GM08714 (cell line): Measurements from ENCODE around the gene TMEM266.
"Not testable (repeated sequence)": the region's sequence is repeated elsewhere in the genome, so short reads cannot be mapped to it uniquely, and the experiment has no call there.

Source experiments
- H3K4me3 ChIP-seq: fragments of 200-500 bp; sonication (Bioruptor generic); 2 replicates; pipeline ENCODE4 v1.5.1; 2014; ENCODE audit warnings: mild to moderate bottlenecking, low read length, inconsistent platforms
- ZNF274 ChIP-seq: IDR thresholded peaks from 2 replicates; pipeline ENCODE4 v1.6.1; 2012; ENCODE audit warnings: mild to moderate bottlenecking, low read depth, low read length

The TMEM266 gene

GRCh38 chr15:76059320-76060117, at the start of gene TMEM266:
TSS of gene TMEM266 (plus strand) at chr15:76059985. CDS start at chr15:76134264, 74,279 bp downstream.
- H3K4me3 ChIP-seq: peak within 1 kb of the TSS; percentile 66
- no peak for TF ChIP-seq ZNF274

GRCh38 chr15:76010613-76011012, 49.2 kb upstream of the TMEM266 start:
- H3K4me3 ChIP-seq: no peak overlapping the region
- TF ChIP-seq ZNF274: no peak

DNA sequence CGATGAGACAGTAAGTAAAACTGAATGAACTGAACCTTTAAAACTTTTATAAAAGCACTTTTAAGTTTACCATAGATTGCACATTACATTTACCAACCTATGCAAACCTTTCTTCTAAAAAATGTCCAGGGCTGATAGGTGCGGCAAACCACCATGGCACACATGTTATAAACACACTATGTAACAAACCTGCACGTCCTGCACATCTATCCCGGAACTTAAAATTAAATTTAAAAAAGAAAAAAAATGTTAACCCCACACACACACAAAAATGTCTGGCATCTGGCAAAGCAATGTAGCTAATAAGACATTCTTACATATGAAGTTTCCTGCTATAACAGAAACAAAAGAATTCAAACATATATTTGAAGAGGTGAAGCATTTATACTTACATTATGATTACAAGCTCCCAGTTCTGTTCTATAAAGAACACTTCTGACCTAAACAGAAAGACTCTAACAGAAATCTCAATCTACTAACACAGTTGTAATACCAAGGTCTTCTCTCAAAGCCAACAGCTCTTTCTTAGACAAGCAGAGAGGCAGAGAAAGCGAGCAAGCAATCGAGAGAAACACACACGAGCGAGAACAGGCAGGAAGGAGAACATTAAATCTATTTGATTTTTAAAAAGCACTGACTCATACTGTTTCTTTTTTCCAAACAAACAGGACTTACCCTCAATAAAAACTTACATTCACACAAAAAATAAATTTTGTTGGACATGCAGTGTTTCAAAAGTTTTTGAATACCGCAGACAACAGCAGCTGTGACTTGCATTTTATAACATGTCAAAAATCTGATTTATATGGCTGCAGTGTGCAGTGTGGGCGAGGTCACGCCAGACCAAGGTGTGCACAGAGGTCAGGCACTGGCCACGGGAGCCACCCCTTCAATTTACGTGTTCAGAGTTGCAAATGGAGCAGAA, 47.9 kb upstream of the TMEM266 start, which contains the start of gene NRG4:
Gene NRG4, minus strand, starts transcription at position 798 of the 925 bp plus-strand sequence. CDS start 1,194 bp downstream, outside the sequence.
- H3K4me3 ChIP-seq: peak within 1 kb of the TSS; percentile 45
- no peak for TF ChIP-seq ZNF274

- not testable (repeated sequence) for H3K4me3 ChIP-seq
These were observed 46.3 kb upstream of the TMEM266 start for GRCh38 chr15:76013470-76013869.

GRCh38 chr15:76024021-76024768, 35.6 kb upstream of the TMEM266 start:
- H3K4me3 ChIP-seq: no peak overlapping the region
- no peak for TF ChIP-seq ZNF274

DNA sequence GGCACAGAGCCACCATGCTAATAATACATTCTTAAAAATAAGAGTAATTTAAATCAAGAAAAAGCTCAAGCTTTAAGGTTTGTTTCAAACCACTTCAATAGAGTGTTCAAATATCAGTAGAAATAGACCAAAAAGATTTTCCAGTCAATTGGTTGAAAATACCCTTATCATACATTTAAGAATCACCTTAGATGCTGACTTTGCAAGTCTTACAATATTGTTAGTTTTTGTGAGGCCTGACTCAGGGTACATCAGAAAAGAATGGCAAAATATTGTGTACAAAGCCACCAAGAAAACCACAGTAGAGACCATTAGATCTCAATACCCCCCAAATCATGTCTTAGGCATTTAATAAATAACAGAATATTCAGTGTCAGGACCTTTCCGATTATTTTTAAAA, 27.7 kb upstream of the TMEM266 start:
- no peak for TF ChIP-seq ZNF274
- no peak overlapping the region for H3K4me3 ChIP-seq

DNA sequence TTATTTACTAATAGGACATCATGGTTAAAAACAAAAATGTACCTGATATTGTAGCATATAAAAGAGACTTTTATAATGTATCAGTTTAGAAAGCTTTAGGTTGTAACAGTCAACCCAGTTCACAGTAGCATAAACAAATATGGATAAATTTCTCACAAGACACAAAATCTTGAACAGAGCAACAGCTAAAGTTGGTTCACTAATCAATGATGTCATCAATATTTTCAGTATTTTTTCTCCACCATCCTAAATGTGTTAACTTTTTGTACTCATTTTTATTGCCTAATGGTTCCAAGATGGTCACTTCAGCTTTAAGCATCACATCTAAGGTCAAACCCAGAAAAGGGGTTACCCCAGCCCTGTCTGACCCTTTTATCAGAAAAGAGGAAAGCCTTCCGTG, 26.3 kb upstream of the TMEM266 start:
- TF ChIP-seq ZNF274: no peak
- H3K4me3 ChIP-seq: no peak overlapping the region

GRCh38 chr15:76034111-76034510, 25.7 kb upstream of the TMEM266 start:
- H3K4me3 ChIP-seq: no peak overlapping the region
- no peak for TF ChIP-seq ZNF274

DNA sequence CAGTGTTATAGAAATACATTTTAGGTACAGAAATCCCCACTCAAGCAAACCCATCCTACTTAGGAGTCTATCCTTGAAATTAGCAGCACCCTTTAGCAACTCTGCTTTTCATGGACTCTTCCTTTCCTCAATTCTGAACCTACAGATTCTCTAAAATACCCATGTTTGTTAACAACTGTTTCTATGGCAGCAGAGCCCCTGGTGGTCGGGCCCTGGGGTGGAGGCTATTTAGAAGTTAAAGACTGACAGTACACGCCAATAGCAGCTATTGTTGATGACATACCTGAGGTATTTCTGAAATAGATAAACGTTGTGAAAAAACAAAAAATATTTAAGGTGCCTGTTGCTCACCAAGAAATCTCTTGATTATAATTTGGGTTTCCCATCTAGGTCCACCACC, 24.2 kb upstream of the TMEM266 start:
- no peak overlapping the region for H3K4me3 ChIP-seq
- no peak for TF ChIP-seq ZNF274

- TF ChIP-seq ZNF274: no peak
- no peak overlapping the region for H3K4me3 ChIP-seq
These were observed 21.3 kb upstream of the TMEM266 start for GRCh38 chr15:76038512-76038911.

DNA sequence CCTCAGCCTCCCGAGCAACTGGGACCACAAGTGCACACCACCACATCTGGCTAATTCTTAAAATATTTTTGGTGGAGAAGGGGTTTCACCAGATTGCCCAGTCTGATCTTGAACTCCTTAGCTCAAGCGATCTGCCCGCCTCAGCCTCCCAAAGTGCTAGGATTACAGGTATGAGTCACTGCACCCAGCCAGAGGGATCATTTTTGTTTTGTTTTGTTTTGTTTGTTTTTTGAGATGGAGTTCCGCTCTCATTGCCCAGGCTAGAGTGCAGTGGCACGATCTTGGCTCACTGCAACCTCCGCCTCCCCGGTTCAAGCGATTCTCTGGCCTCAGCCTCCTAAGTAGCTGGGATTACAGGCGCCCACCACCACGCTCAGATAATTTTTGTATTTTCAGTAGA, 5.6 kb upstream of the TMEM266 start:
- not testable (repeated sequence) for H3K4me3 ChIP-seq

- peak overlapping the region; percentile 60 for H3K4me3 ChIP-seq
- no peak for TF ChIP-seq ZNF274
These were observed 2.9 kb upstream of the TMEM266 start for GRCh38 chr15:76056931-76057330.

DNA sequence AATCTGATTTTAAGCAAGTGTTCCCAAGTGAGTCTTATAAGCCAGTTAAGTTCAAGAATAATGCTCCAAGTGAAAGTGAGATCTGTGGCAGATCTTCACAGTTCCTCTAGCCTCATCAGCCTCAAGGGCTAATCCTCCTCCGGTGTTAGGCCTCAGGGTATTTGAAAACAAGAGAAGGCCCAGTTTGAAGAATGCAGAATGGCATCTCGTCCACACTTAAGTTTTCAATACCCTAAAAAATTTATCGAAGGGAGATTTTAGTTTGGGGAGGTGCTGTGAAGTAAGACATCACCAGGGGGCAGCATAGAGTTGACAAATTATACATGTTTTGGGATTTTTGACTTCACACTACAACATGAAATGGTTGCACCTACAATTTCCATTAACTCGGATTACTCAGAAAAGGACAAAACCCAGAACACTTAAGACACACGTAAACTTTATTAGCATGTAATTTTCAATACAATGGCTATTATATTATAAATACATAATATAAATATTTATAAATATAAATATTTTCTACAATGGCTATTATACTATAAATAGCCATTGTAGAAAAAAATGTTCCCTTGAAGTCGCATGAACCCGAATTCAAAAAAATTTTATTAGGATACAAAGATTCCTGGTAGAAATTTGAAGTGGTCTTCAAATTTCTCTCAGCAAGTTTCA, 2.3 kb upstream of the TMEM266 start:
- peak overlapping the region; percentile 60 for H3K4me3 ChIP-seq
- no peak for TF ChIP-seq ZNF274
